ENCODE results near the gene ABCA6. TPM values are rescaled to one million over a fixed set of nuclear protein-coding genes. Genes with fewer than 3 reads are reported as not detected.
"Not testable (repeated sequence)": the region's sequence is repeated elsewhere in the genome, so short reads cannot be mapped to it uniquely, and the experiment has no call there.

ABCA6 gene
- total RNA-seq, 2 experiments from 2014 or later = 0.08 TPM

DNA sequence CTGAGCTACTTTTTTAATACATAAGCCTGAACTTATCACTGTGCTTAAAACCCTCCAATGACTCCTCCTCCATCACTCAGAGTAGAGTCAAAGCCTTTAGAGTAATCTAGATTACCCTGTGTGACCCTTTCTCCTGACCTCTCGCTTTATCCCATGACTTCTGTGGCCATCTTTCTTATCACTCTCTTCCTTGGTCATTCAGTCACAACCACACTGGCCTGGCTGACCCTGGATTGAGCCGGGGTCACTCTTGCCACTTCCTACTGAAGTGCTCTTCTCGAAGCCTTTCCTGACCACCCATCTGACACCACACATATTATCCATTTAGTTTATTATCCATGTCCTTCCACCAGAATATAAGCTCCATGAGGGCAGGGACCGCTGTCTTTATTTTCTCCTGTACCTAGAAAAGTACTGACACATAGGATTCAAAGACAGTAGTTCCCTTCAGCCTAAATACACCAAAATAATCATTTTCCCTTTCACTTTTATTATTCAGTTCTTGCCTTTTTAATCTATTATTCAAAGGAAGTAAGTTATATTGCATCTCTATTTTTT lies 53.0 kb downstream of the ABCA6 start:
- no peaks in the 10 kb centered on the region for H3K4me1 Mint-ChIP-seq (ENCODE audit: low read depth)
- no peak for DNase-seq
- POLR2A ChIA-PET = no interaction called here
- H3K27ac Mint-ChIP-seq = no peak overlapping the region
- ATAC-seq = no peak
- no peaks in the 10 kb centered on the region for H3K36me3 Mint-ChIP-seq (ENCODE audit: low read depth)
- peaks cover 2% of the 10 kb centered on the region for H3K27me3 Mint-ChIP-seq (ENCODE audit: low read depth)
- H3K9me3 Mint-ChIP-seq (ENCODE audit: insufficient read depth) = no peaks in the 10 kb centered on the region
- H3K4me3 Mint-ChIP-seq = no peak overlapping the region
- CTCF ChIA-PET = no interaction called here

DNA sequence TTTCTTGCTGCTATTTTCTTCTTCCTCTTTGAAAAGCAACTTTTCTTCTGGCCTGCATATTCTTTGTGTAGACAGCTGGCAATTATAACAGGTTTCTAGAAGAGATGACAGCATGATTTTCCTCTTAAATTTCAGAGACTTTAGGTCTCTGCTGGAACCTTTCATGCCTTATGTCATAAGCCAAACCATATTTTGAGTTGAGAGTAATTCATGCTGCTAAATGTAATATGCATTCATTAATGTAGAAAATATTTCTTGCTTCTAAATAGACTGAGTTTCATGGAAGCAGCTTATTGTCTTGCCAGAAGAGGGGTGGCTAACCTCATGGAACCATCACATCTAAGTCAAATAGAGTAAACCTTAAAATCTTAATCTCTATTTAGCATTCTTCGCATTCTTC lies 55.1 kb downstream of the ABCA6 start:
- H3K4me1 Mint-ChIP-seq (ENCODE audit: low read depth) = no peaks in the 10 kb centered on the region
- no peaks in the 10 kb centered on the region for H3K9me3 Mint-ChIP-seq (ENCODE audit: insufficient read depth)
- H3K27ac Mint-ChIP-seq = no peak overlapping the region
- peaks cover 2% of the 10 kb centered on the region for H3K27me3 Mint-ChIP-seq (ENCODE audit: low read depth)
- ATAC-seq (no peak), DNase-seq (no peak)
- H3K36me3 Mint-ChIP-seq (ENCODE audit: low read depth) = no peaks in the 10 kb centered on the region
- ChIA-PET POLR2A (no interaction called here), CTCF (no interaction called here)
- H3K4me3 Mint-ChIP-seq = no peak overlapping the region

DNA sequence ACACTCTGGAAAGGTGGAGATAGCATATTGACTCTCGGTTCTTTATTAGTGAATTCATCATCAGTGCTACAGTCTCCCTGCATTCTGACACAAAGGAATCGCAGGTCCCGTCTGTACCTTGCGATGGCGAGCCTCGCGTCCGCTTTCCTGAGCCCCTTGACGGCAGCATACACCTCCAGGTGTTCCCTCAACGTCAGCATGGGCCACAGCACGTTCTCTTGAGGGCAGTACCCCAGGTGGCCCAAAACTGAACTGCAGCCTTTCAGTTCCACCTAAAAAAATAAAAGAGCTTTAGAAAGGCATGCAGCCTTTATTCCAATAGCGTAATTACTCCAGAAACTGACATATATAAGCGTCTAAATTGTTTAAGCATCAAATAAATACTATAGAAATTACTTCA lies 56.8 kb downstream of the ABCA6 start:
- no peaks in the 10 kb centered on the region for H3K27me3 Mint-ChIP-seq (ENCODE audit: low read depth)

DNA sequence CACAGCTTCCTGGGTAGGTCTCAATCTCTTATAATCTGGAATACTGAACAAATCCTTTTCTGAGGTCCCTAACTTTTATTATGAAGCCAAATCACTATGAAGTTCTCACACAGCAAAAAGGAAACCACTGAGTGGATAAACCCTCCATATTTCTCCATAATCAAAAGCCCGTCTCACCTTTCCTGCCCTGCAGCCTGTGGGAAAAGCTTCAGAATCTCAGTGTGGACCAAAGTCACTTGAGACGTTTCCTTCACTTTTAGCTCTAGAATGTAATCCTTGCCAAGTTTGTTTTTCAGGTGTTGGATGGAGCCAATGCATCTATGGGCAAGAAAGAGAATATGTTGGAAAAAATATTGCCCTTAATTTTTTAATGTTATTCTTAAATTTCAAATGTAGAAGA lies 59.0 kb downstream of the ABCA6 start:
- H3K4me3 Mint-ChIP-seq = no peak overlapping the region
- no peaks in the 10 kb centered on the region for H3K27me3 Mint-ChIP-seq (ENCODE audit: low read depth)
- H3K4me1 Mint-ChIP-seq (ENCODE audit: low read depth) = no peaks in the 10 kb centered on the region
- CTCF ChIA-PET = no interaction called here
- H3K9me3 Mint-ChIP-seq (ENCODE audit: insufficient read depth) = no peaks in the 10 kb centered on the region
- DNase-seq (no peak), ATAC-seq (no peak)
- H3K36me3 Mint-ChIP-seq (ENCODE audit: low read depth) = no peaks in the 10 kb centered on the region
- H3K27ac Mint-ChIP-seq = no peak overlapping the region
- POLR2A ChIA-PET = no interaction called here

More for the DNA sequence above, 56.8 kb downstream of the ABCA6 start:
- no peak for ATAC-seq
- Mint-ChIP-seq H3K9me3 (ENCODE audit: insufficient read depth) (no peaks in the 10 kb centered on the region), H3K4me3 (no peak overlapping the region), H3K4me1 (ENCODE audit: low read depth) (no peaks in the 10 kb centered on the region), H3K36me3 (ENCODE audit: low read depth) (no peaks in the 10 kb centered on the region), H3K27ac (no peak overlapping the region)
- ChIA-PET POLR2A (no interaction called here), CTCF (no interaction called here)
- no peak for DNase-seq

DNA sequence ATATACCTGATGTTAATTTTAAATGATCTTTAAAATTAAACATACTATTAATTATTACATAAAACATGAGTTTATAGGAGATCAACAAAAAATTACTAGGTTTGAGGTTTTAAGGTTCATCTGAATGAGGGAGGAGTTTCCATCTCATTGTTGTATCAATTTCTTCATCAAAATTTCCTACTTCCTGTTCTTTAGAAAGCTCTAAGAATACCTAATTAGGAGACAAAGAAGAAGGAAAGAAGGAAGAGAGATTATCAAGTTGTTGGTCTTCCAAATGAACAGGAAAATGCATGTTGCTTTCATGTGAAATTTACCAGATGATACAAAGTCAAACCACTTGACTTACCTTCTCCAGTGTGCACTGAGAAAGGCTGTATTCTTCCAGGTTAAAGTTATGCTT lies 62.8 kb downstream of the ABCA6 start:
- Mint-ChIP-seq H3K4me3 (no peak overlapping the region), H3K4me1 (ENCODE audit: low read depth) (no peaks in the 10 kb centered on the region), H3K36me3 (ENCODE audit: low read depth) (no peaks in the 10 kb centered on the region), H3K27ac (no peak overlapping the region), H3K27me3 (ENCODE audit: low read depth) (no peaks in the 10 kb centered on the region), H3K9me3 (ENCODE audit: insufficient read depth) (no peaks in the 10 kb centered on the region)
- no peak for DNase-seq
- no peak for ATAC-seq
- ChIA-PET CTCF (no interaction called here), POLR2A (no interaction called here)

DNA sequence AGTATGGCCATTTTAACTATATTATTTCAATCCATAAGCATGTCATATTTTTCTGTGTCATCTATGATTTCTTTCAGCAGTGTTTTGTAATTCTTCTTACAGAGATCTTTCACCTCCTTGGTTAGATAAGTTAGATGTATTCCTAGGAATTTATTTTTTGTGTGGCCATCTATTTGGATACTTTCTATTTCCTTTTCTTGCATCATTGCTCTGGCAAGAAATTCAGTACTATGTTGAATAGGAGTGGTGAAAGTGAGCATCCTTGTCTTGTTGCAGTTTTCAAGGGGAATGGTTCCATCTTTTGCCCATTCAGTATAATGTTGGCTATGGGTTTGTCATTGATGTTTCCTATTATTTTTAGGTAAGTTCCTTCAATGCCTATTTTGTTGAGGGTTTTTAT lies 65.9 kb downstream of the ABCA6 start:
- Mint-ChIP-seq H3K9me3 (ENCODE audit: insufficient read depth) (no peaks in the 10 kb centered on the region), H3K27ac (no peak overlapping the region), H3K27me3 (ENCODE audit: low read depth) (peaks cover 5% of the 10 kb centered on the region), H3K4me1 (ENCODE audit: low read depth) (peaks cover 6% of the 10 kb centered on the region), H3K4me3 (no peak overlapping the region), H3K36me3 (ENCODE audit: low read depth) (peaks cover 7% of the 10 kb centered on the region)
- ChIA-PET CTCF (no interaction called here), POLR2A (no interaction called here)
- DNase-seq (no peak), ATAC-seq (no peak)

DNA sequence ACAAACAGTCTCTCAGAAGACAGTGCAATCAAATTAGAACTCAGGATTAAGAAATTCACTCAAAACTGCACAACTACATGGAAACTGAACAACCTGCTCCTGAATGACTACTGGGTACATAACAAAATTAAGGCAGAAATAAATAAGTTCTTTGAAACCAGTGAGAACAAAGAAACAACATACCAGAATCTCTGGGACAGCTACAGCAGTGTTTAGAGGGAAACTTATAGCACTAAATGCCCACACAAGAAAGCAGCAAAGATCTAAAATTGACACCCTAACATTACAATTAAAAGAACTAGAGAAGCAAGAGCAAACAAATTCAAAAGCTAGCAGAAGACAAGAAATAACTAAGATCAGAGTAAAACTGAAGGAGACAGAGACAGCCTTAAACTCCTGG lies 68.3 kb downstream of the ABCA6 start:
- CTCF ChIA-PET; H3K9me3 Mint-ChIP-seq (ENCODE audit: insufficient read depth); POLR2A ChIA-PET; H3K36me3 Mint-ChIP-seq (ENCODE audit: low read depth); H3K4me3 Mint-ChIP-seq; H3K27me3 Mint-ChIP-seq (ENCODE audit: low read depth); ATAC-seq; H3K27ac Mint-ChIP-seq; DNase-seq: not testable (repeated sequence)
- H3K4me1 Mint-ChIP-seq (ENCODE audit: low read depth) = peaks cover 12% of the 10 kb centered on the region

DNA sequence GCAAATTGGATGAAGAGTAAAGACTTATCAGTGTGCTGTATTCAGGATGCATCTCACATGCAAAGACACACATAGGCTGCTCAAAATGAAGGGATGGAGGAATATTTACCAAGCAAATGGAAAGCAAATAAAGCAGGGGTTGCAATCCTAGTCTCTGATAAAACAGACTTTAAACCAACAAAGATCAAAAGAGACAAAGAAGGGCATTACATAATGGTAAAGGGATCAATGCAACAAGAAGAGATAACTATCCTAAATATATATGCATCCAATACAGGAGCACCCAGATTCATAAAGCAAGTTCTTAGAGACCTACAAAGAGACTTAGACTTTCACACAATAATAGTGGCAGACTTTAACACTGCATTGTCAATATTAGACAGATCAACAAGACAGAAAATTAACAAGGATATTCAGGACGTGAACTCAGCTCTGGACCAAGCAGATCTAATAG lies 68.9 kb downstream of the ABCA6 start:
- H3K27me3 Mint-ChIP-seq (ENCODE audit: low read depth); H3K9me3 Mint-ChIP-seq (ENCODE audit: insufficient read depth); H3K27ac Mint-ChIP-seq; ATAC-seq; POLR2A ChIA-PET; H3K4me3 Mint-ChIP-seq; H3K36me3 Mint-ChIP-seq (ENCODE audit: low read depth); CTCF ChIA-PET; DNase-seq: not testable (repeated sequence)
- H3K4me1 Mint-ChIP-seq (ENCODE audit: low read depth) = peaks cover 12% of the 10 kb centered on the region

DNA sequence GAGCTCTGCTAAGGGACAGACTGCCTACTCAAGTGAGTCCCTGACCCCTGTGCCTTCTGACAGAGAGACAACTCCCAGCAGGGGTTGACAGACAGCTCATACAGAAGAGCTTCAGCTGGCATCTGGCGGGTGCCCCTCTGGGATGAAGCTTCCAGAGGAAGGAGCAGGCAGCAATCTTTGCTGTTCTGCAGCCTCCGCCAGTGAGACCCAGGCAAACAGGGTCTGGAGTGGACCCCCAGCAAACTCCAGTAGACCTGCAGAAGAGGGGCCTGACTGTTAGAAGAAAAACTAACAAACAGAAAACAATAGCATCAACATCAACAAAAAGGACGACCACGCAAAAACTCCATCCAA lies 70.5 kb downstream of the ABCA6 start:
- ATAC-seq; H3K4me3 Mint-ChIP-seq; H3K36me3 Mint-ChIP-seq (ENCODE audit: low read depth); DNase-seq; H3K9me3 Mint-ChIP-seq (ENCODE audit: insufficient read depth); POLR2A ChIA-PET; CTCF ChIA-PET; H3K27me3 Mint-ChIP-seq (ENCODE audit: low read depth): not testable (repeated sequence)
- peaks cover 20% of the 10 kb centered on the region for H3K4me1 Mint-ChIP-seq (ENCODE audit: low read depth)
- H3K27ac Mint-ChIP-seq = peak overlapping the region; percentile 82

DNA sequence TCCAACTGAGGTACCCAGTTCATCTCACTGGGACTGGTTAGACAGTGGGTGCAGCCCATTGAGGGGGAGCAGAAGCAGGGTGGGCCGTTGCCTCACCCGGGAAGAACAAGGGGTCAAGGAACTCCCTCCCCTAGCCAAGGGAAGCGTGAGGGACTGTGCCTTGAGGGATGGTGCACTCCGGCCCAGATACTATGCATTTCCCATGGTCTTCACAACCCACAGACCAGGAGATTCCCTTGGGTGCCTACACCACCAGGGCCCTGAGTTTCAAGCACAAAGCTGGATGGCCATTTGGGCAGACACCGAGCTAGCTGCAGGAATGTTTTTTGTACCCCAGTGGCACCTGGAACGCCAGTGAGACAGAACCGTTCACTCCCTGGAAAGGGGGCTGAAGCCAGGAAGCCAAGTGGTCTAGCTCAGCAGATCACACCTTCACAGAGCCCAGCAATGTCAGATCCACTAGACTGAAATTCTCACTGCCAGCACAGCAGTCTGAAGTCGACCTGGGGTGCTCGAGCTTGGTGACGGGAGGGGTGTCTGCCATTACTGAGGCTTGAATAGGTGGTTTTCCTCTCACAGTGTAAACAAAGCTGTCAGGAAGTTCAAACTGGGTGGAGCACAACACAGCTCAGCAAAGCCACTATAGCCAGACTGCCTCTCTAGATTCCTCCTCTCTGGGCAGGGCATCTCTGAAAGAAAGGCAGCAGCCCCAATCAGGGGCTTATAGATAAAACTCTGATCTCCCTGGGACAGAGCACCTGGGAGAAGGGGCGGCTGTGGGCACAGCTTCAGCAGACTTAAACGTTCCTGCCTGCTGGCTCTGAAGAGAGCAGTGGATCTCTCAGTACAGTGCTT lies 71.1 kb downstream of the ABCA6 start:
- H3K27me3 Mint-ChIP-seq (ENCODE audit: low read depth); ATAC-seq; H3K36me3 Mint-ChIP-seq (ENCODE audit: low read depth); CTCF ChIA-PET; H3K9me3 Mint-ChIP-seq (ENCODE audit: insufficient read depth): not testable (repeated sequence)
- DNase-seq = peak; percentile 29
- Mint-ChIP-seq H3K4me1 (ENCODE audit: low read depth) (peaks cover 26% of the 10 kb centered on the region), H3K4me3 (peak overlapping the region; percentile 26), H3K27ac (peak overlapping the region; percentile 82)
- POLR2A ChIA-PET = interaction anchor here (0.6 kb wide), 1 partner anchor 11 kb away, joined by 3 read pairs; no protein-coding TSS in a partner anchor

DNA sequence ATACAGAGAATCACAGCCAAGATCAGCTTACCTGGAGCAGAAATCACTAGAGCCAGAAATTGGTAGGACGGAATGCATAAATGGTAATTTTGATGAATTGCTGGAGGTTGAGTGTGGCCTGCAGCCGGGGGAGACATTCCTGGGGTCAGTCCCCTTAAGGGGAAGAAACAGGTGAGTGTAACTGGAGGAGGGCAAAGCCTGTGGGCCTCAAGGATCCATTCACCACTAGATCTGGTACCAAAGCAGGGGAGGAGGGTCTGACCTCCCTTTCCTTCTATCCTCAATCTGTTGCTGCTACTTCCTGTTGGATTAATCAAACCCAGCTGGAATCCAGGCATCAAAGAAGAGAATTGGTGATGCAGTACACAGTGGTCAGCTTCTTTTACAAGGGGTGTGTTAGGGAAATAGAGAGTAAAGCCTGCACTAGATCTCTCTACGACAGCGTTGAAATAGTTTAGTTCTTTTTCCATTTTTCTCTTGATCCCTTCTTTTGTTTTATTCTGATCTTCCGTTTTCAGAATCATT lies 72.4 kb downstream of the ABCA6 start:
- Mint-ChIP-seq H3K9me3 (ENCODE audit: insufficient read depth) (no peaks in the 10 kb centered on the region), H3K27ac (no peak overlapping the region), H3K36me3 (ENCODE audit: low read depth) (peaks cover 7% of the 10 kb centered on the region), H3K27me3 (ENCODE audit: low read depth) (peaks cover 11% of the 10 kb centered on the region), H3K4me3 (no peak overlapping the region), H3K4me1 (ENCODE audit: low read depth) (peaks cover 33% of the 10 kb centered on the region)
- CTCF ChIA-PET = no interaction called here
- DNase-seq = no peak
- ATAC-seq = no peak
- POLR2A ChIA-PET = no interaction called here

DNA sequence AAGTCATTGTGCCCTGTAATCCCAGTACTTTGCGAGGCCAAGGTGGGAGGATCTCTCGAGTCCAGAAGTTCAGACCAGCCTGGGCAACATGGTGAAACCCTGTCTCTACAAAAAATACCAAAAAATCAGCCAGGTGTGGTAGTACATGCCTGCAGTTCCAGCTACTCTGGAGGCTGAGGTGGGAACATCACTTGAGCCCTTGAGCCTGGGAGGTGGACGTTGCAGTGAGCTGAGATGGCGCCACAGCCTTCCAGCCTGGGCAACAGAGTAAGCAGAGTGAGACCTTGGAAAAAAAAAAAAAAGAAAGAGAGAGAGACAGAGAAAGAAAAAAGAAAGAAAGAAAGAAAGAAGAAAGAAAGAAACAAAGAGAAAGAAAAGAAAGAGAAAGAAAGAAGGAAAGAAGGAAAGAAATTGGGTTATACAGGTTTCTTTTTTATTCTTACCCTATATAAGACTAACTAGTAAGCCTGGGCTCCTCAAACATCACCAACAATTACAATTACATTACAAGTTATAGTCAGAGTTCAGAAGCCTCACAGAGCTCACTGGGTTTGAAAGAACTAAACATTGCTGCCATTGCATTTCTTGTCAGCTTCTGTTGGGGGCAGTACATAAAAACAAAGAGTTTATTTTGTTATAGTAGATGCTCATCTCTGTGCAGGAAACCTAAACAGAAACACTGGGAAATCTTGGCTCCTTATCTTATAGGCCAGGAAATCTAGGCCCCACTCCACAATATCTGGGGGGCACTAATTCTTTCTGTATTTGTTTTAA lies 74.2 kb downstream of the ABCA6 start:
- DNase-seq (no peak), ATAC-seq (no peak)
- Mint-ChIP-seq H3K4me3 (no peak overlapping the region), H3K36me3 (ENCODE audit: low read depth) (peaks cover 7% of the 10 kb centered on the region), H3K27ac (no peak overlapping the region), H3K27me3 (ENCODE audit: low read depth) (peaks cover 7% of the 10 kb centered on the region), H3K9me3 (ENCODE audit: insufficient read depth) (no peaks in the 10 kb centered on the region), H3K4me1 (ENCODE audit: low read depth) (peaks cover 33% of the 10 kb centered on the region)
- ChIA-PET POLR2A (no interaction called here), CTCF (no interaction called here)
